HepG2 (cell line): ENCODE measurements around the gene COPS7A. TPM values are rescaled to one million over a fixed set of nuclear protein-coding genes. Genes with fewer than 3 reads are reported as not detected.

Experiments
- ARID2 ChIP-seq: sonication (generic); formaldehyde crosslinking; IDR thresholded peaks from 2 replicates; pipeline ENCODE4 v1.8.1; 2022; ENCODE audit warnings: mild to moderate bottlenecking, missing genetic modification reagents, borderline replicate concordance
- CAMTA2 ChIP-seq: sonication (generic); formaldehyde crosslinking; IDR thresholded peaks from 2 replicates; pipeline ENCODE4 v1.4.0; 2020; ENCODE audit warnings: mild to moderate bottlenecking, missing genetic modification reagents, borderline replicate concordance
- EED ChIP-seq: sonication (generic); formaldehyde crosslinking; IDR thresholded peaks from 2 replicates; pipeline ENCODE4 v1.5.0; 2020; ENCODE audit warnings: mild to moderate bottlenecking, missing genetic modification reagents
- ESRRA ChIP-seq: sonication (generic); formaldehyde crosslinking; IDR thresholded peaks from 2 replicates; pipeline ENCODE4 v1.5.1; 2020; ENCODE audit warnings: mild to moderate bottlenecking, low read depth, missing genetic modification reagents
- FOSL1 ChIP-seq: sonication (generic); formaldehyde crosslinking; IDR thresholded peaks from 2 replicates; pipeline ENCODE4 v1.9.0; 2021; ENCODE audit warnings: missing genetic modification reagents, borderline replicate concordance
- HDAC2 ChIP-seq: sonication (generic); formaldehyde crosslinking; IDR thresholded peaks from 2 replicates; pipeline ENCODE4 v1.4.0; 2020; ENCODE audit warnings: missing genetic modification reagents
- HNRNPLL ChIP-seq: fragments of 200-400 bp; formaldehyde crosslinking; IDR thresholded peaks from 2 replicates; pipeline ENCODE4 v1.6.1; 2017; ENCODE audit warnings: mild to moderate bottlenecking, low read depth, low read length; ENCODE audit not compliant: poor library complexity, severe bottlenecking
- MAF1 ChIP-seq: sonication (generic); formaldehyde crosslinking; IDR thresholded peaks from 2 replicates; pipeline ENCODE4 v1.5.0; 2020; ENCODE audit warnings: missing genetic modification reagents, borderline replicate concordance
- MAZ ChIP-seq, 2 experiments: sonication (generic) in 1 of 2; formaldehyde crosslinking in 1 of 2; IDR thresholded peaks; 2 replicates each; pipeline versions ENCODE4 v1.5.0 to v1.6.1; 2012 to 2020; ENCODE audit warnings: low read depth in 2 of 2, mild to moderate bottlenecking in 2 of 2, borderline replicate concordance in 1 of 2, improper control_type of control experiment in 1 of 2, low read length in 1 of 2, missing genetic modification reagents in 1 of 2, moderate library complexity in 1 of 2
- MIXL1 ChIP-seq: IDR thresholded peaks from 2 replicates; pipeline ENCODE4 v1.6.1; 2016
- MYC ChIP-seq: sonication (generic); formaldehyde crosslinking; IDR thresholded peaks from 2 replicates; pipeline ENCODE4 v1.9.0; 2021; ENCODE audit warnings: missing genetic modification reagents, borderline replicate concordance
- NR2F6 ChIP-seq, 2 experiments: IDR thresholded peaks; 2 replicates each; pipeline ENCODE4 v1.6.1; 2016; ENCODE audit warnings: antibody characterized with exemption in 1 of 2, mild to moderate bottlenecking in 1 of 2
- REPIN1 ChIP-seq: sonication (generic); formaldehyde crosslinking; IDR thresholded peaks from 2 replicates; pipeline ENCODE4 v1.8.0; 2022; ENCODE audit warnings: missing genetic modification reagents, low read depth, mild to moderate bottlenecking, borderline replicate concordance
- RFX5 ChIP-seq: IDR thresholded peaks from 2 replicates; pipeline ENCODE4 v1.6.1; 2011; ENCODE audit warnings: low read depth, low read length, improper control_type of control experiment
- SALL1 ChIP-seq: sonication (generic); formaldehyde crosslinking; IDR thresholded peaks from 2 replicates; pipeline ENCODE4 v1.8.0; 2022; ENCODE audit warnings: mild to moderate bottlenecking, missing genetic modification reagents
- STAT6 ChIP-seq: sonication (generic); formaldehyde crosslinking; IDR thresholded peaks from 2 replicates; pipeline ENCODE4 v1.4.0; 2020; ENCODE audit warnings: missing genetic modification reagents, mild to moderate bottlenecking, borderline replicate concordance
- XRCC5 ChIP-seq: fragments of 200-400 bp; formaldehyde crosslinking; optimal IDR thresholded peaks from 2 replicates; pipeline ENCODE3; 2017; ENCODE audit warnings: mild to moderate bottlenecking, low read length
- ZBTB42 ChIP-seq: sonication (generic); formaldehyde crosslinking; IDR thresholded peaks from 2 replicates; pipeline ENCODE4 v1.5.0; 2020; ENCODE audit warnings: mild to moderate bottlenecking, missing genetic modification reagents
- ZFYVE20 ChIP-seq: sonication (generic); formaldehyde crosslinking; IDR thresholded peaks from 2 replicates; pipeline ENCODE4 v1.8.0; 2023; ENCODE audit warnings: low read depth, mild to moderate bottlenecking, moderate library complexity, missing genetic modification reagents, borderline replicate concordance
- ZHX1 ChIP-seq: sonication (generic); formaldehyde crosslinking; IDR thresholded peaks from 2 replicates; pipeline ENCODE4 v1.8.1; 2022; ENCODE audit warnings: low read depth, mild to moderate bottlenecking, missing genetic modification reagents
- ZNF124 ChIP-seq: sonication (generic); formaldehyde crosslinking; IDR thresholded peaks from 2 replicates; pipeline ENCODE4 v1.4.0; 2020; ENCODE audit warnings: missing genetic modification reagents
- ZNF232 ChIP-seq: sonication (generic); formaldehyde crosslinking; IDR thresholded peaks from 2 replicates; pipeline ENCODE4 v1.4.0; 2020; ENCODE audit warnings: missing genetic modification reagents, borderline replicate concordance
- ZNF33A ChIP-seq: sonication (generic); formaldehyde crosslinking; IDR thresholded peaks from 2 replicates; pipeline ENCODE4 v1.5.1; 2020; ENCODE audit warnings: missing genetic modification reagents, mild to moderate bottlenecking, moderate library complexity, borderline replicate concordance
- ZNF430 ChIP-seq: sonication (generic); formaldehyde crosslinking; IDR thresholded peaks from 2 replicates; pipeline ENCODE4 v1.9.0; 2021; ENCODE audit warnings: mild to moderate bottlenecking, missing genetic modification reagents
- ZNF451 ChIP-seq: sonication (generic); formaldehyde crosslinking; IDR thresholded peaks from 2 replicates; pipeline ENCODE4 v1.5.0; 2020; ENCODE audit warnings: mild to moderate bottlenecking, missing genetic modification reagents
- polyA plus RNA-seq, 8 experiments: library from polyadenylated mRNA; depleted of rRNA in 3 of 8; stranded (reverse) in 7 of 8; unstranded in 1 of 8; fragments of >200 nt; fragmentation: Illumina TruSeq in 4 of 8; extraction: Trizol in 4 of 8; gene quantifications; 2 replicates each; pipeline versions ENCODE4 v1.2.1 to v1.2.3, GENCODE V29; 2011 to 2016; ENCODE audit warnings: low read depth in 4 of 8, missing spikeins in 1 of 8, mixed read lengths in 1 of 8; ENCODE audit not compliant: insufficient read depth in 1 of 8
- total RNA-seq, 5 experiments: library from RNA; depleted of rRNA; stranded (reverse); fragments of >200 nt; fragmentation: Illumina TruSeq; extraction: Trizol; gene quantifications; 2 replicates each; pipeline ENCODE4 v1.2.3, GENCODE V29; 2016; ENCODE audit warnings: low read depth in 1 of 5

Gene COPS7A
- total and polyA plus RNA-seq, 2 of the 13 experiments (the other 11 are each of a cell fraction or from before 2014, with no cell fraction given): 40.0 to 73.6 TPM

GRCh38 chr12:6735448-6736191, 11.8 kb downstream of the COPS7A start (continued):
- TF ChIP-seq XRCC5 (peak; percentile 47), FOSL1 (no peak), ZNF124 (CRISPR knock-in tag) (no peak), EED (CRISPR knock-in tag) (no peak), NR2F6 (IDR thresholded peaks at IDR 0.05) (no peak), NR2F6 (CRISPR knock-in tag; IDR thresholded peaks at IDR 0.05) (no peak), MYC (CRISPR knock-in tag) (no peak), ZBTB42 (CRISPR knock-in tag) (no peak), HNRNPLL (no peak), ESRRA (CRISPR knock-in tag) (no peak), REPIN1 (CRISPR knock-in tag) (no peak), MAZ (IDR thresholded peaks at IDR 0.05; ENCODE audit: borderline replicate concordance, low read depth, low read length) (no peak), MAZ (CRISPR knock-in tag; IDR thresholded peaks at IDR 0.05; ENCODE audit: low read depth) (0 out of 2 replicates have a peak, but pooled peaks have one; percentile 36), ZNF232 (CRISPR knock-in tag) (no peak), STAT6 (CRISPR knock-in tag) (no peak), HDAC2 (0 out of 2 replicates have a peak, but pooled peaks have one; percentile 21), CAMTA2 (CRISPR knock-in tag) (no peak), ZHX1 (no peak), ZNF451 (CRISPR knock-in tag) (no peak), ZNF430 (CRISPR knock-in tag) (no peak), ZFYVE20 (CRISPR knock-in tag) (no peak), SALL1 (CRISPR knock-in tag) (no peak), MAF1 (no peak), ZNF33A (no peak), RFX5 (no peak), ARID2 (CRISPR knock-in tag) (no peak), MIXL1 (CRISPR knock-in tag) (0 out of 2 replicates have a peak, but pooled peaks have one; percentile 21)
